NK-92 treated with Interleukin-12 subunit alpha and Interleukin-12 subunit beta, amount 100 ng/mL, for 24 hours (cell line): ENCODE data around the gene PCGF3.
"Not testable (repeated sequence)": the region's sequence is repeated elsewhere in the genome, so short reads cannot be mapped to it uniquely, and the experiment has no call there.

ENCODE experiments used
- DNase-seq: peaks from one replicate; lab custom pipeline; 2025; lab: John Stamatoyannopoulos, UW

PCGF3 gene

DNA sequence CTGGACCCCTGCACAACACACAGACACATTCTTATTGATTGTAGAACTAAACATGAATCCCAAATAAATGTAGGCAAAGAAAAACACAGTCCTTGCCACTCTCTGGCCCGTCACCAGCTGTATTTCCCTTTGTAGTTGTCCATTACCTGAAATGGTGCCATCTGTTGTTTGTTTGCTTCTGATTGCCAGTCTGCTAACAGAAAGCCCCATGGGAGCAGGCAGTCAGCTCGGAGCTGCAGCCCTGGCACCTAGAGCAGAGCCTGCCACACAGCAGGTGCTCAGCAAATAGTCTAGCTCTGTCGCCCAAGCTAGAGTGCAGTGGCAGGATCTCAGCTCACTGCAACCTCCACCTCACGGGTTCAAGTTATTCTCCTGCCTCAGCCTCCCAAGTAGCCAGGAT, 91.4 kb downstream of the PCGF3 start:
- DNase-seq: no peak

DNA sequence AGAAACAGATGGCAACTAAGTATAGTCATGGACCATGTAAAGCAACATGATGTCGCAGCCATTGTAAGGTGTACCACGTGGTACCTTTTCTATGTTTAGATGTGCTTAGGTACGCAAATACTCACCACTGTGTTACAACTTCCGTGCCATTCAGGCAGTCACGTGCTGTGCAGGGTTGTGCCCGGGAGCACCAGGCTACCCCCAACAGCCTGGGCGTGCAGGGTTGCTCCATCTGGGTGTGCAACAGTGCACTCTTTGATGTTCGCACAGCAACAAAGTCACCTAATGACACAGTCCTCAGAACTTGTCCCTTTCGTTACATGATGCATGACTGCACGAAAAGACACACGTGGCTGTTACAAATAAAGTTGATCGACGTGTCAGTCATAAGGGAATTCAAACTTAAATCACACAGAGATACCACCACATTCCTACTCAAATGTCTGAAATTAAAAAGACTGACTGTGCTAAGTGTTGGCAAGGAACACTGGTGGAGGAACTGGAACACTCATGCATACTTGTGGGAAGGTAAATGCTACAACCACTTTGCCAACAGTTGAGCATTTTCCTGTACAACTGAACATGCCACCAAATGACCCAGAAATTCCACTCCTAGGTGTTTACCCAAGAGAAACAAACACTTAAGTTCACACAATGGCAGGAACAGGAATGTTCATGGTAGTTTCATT, 95.9 kb downstream of the PCGF3 start:
- no peak for DNase-seq

DNA sequence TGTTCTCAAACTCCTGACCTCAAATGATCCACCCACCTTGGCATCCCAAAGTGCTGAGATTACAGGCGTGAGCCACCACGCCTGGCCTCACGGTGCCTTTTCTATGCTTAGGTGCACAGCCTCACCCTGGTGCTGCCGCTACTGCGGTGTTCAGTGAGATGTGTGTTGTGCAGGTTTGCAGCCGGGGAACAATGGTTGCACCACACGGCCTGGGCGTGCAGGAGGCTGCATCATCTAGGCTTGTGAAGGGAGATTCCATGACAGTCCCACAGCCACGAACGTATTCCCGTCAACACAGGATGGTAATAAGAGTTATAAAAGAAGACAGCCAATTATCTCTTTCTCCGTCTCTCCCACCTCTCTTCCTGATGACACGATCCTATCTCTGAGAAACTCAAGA, 98.3 kb downstream of the PCGF3 start:
- no peak for DNase-seq

DNA sequence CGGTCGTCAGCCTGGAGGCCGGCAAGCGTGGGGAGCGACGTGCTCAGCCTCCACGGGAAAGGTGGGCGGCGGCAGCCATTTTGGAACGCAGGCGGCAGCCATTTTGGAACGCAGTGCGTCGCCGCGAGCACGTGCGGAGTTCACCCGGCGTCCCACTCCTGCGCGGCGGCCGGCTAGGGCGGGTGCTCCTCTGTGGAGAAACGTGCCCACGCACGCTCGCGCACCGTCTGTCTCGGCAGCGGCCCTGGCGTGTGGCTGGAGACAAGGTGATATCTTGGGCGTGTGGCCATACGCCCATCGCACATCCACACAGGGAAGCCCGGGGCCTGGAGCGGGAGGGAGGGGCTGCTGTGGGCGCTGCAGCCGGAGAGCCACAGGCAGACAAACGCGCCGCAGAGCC, 99.2 kb downstream of the PCGF3 start:
- no peak for DNase-seq

DNA sequence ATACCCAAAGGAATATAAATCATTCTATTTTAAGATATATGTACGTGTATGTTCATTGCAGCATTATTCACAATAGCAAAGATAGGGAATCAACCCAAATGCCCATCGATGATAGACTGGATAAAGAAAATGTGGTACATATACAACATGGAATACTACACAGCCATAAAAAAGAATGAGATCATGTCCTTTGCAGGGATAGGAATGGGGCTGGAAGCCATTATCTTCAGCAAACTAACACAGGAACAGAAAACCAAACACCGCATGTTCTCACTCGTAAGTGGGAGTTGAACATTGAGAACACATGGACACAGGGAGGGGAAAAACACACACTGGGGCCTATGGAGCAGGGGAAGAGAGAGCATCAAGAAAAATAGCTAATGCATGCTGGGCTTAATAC, 101.3 kb downstream of the PCGF3 start:
- not testable (repeated sequence) for DNase-seq

DNA sequence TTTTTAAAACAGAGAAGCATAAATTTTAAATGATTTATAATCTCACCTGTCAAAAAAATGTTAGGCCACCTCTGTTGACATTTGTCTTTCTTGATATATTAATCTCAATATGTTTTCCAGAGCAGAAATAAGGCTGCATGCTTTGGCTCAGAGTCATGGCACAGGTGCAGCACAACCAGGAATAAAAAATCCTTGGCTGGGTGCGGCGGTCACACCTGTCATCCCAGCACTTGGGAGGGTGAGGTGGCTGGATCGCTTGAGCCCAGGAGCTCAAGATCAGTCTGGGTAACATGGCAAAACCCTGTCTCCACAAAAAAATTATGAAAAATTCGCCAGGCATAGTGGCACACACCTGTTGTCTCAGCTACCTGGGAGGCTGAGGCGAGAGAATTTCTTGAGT, 102.2 kb downstream of the PCGF3 start:
- DNase-seq: no peak

DNA sequence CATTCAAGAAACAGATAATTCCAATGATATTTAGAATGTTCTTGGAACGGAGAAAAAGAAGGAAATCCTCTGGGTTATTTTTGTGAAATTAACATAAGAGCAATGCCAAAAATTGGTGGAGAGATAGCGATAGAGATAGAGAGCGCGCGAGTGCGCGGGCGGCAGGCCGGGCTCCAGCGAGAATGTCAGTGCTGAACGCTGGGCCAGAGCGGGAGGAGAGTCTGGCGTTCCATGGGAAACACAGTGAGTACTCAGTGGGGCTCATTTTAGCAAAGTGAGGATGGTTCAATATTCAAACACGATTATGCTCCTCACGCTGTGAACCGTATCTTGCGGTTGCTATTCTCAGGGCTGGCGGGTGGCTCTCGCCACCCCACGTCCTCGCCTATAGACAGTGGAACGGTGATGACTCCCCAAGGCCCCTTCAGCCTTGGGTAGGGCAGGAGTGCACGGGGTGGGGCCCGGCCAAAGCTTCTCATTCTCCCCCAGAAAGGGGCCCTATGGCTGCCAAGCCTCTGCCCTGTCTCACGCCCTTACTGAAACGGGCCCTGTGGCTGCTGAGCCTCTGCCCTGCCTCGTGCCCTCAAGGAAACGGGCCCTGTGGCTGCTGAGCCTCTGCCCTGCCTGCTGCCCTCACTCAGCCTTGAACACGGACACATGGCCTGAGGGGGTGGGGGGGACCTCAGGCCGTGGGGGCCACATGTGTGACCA, 103.4 kb downstream of the PCGF3 start:
- no peak for DNase-seq

DNA sequence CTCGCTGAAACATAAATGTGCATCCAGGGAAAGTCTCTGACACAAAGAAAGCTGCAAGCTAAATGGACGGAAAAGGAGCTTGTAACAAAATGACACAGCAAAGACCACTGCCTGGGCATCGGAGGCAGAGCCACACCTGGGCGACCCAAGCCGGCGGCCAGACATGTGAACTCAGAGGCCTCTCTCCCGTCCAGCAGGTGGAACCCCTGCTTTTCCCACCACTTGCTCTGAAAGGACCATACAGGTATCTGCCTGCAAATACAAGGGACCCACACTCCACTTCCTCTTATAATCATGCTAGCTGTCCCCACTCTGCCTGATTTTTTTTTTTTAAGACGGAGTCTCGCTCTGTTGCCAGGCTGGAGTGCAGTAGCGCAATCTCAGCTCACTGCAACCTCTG, 108.3 kb downstream of the PCGF3 start:
- DNase-seq: no peak

DNA sequence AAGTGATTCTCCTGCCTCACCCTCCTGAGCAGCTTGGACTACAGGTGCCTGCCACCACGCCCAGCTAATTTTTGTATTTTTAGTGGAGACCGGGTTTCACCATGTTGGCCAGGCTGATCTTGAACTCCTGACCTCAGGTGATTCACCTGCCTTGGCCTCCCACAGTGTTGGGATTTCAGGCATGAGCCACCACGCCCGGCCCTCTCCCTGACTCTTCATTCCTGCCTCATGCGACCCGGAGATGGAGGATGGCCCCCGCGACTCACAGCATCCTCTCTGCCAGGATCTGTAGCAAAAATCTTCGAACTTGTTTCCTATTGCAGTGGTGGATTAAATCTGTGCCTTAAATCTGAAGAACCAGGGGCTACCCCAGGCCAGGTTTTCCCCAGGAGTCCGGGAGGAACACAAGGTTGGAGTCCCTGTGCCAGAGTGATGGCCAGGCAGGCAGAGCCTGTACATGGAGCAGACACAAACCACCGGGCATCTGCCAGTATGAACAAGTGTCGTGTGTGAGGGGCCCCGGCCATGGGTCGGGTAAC, 108.7 kb downstream of the PCGF3 start:
- DNase-seq: no peak

DNA sequence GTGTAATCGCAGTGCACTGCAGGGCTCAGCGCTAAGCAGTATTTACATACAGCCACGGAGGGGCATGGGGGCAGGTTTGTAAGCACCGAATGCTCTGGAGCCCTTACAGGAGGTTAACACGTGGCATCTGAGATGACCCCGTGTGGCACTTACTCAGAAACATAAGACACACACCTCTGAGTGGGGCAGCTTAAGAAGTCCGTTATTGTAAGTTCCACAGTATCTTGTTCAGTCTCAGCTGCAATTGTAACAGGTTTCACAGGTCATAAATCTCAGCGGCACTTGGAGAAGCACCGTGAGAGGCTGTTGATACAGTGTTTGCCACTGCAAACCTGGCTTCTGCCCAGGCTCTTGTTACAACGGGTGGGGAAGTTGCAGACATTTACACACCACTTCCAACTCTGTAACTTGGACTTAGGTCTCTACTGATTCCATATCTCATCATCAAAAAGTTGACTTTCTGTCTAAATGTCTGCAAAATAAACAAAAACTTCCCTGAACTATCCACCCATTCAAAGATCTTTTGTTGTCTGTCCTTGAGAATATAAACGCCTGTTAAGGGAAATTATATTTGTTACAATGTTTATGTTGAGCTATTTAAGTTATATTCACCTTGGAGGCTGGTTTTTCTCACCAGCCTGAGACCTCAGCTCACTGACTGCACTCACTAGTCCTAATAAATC, 110.0 kb downstream of the PCGF3 start:
- no peak for DNase-seq

DNA sequence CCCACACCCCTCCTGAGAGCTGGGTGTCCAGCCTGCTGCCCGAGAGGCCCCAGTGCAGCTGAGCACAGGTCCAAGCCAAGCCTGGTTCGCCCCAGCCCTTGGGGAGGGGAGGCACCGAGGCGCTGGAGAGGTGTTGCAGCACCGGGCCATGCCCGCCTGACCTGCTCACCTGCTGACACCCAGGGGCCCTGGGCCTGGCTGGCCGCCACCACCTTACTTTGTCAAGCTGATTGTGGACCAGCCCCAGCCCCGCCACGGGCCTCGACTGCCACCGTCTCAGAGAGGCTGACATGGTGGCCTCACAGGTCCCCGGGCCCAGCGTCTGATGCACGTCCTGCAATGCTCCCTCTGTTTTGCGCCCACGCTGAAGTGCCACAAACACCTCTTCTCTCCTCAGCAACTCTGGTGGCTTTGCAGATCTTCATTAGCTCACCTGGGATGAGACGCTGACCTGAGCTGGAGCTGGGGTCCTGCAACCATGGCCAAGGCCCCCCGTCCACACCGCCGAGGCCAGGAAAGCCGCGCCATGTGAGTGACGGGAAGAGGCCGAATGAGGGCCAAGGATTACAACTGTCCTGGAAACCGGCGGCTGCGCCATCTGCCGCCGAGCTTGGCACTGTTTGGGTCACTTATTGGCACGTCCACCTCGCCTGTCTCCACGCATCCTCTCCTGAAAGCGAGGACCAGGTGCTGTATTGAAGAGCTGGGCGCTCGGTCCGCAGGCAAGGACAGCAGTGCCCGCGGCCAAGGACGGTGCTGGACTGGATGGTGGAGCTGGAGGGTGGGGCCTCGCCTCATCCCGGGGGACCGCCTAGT, 112.7 kb downstream of the PCGF3 start:
- no peak for DNase-seq

DNA sequence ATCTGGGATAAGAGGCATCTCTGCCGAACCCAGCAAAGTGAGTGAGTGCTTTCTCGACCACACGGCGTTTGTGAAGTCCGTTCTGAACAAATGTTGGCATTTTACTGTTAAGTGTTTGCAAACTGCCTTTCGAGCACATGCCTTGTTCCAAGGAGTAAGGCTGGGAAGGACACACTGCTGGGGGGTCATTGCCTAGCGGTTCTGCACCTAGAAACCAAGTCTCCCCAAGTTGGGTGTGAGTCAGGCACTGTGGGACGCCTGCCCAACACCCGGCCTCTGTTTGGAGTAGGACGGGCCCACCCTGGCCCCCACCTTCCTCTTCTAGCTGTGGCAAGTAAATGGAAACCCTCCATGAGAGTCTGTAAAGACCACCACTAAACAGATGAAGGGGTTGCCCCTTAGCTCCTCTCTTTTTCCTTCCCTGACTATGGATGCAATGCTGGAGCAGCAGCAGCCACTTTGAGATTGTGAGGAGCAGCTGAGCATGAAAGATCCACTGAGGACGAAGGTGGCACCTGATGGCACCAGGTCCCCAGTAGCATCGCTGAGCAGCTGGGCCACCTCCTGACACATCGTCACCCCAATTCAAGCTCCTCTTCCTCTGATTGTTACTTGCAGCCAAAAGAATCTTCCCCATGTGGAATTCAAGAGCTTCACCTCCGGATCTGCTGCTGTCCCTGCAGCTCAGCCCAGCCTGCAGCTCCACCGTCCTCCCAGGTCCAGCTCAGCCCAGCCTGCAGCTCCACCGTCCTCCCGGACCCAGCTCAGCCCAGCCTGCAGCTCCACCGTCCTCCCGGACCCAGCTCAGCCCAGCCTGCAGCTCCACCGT, 114.0 kb downstream of the PCGF3 start:
- no peak for DNase-seq
